Right renal pelvis (tissue), 4 donors: ENCODE data around the gene C2CD3. TPM values are rescaled to one million over a fixed set of nuclear protein-coding genes. Genes with fewer than 3 reads are reported as not detected.
A peak's percentile ranks its signal among the peaks of the same experiment; 100 is the strongest.
"Not testable (repeated sequence)": the region's sequence is repeated elsewhere in the genome, so short reads cannot be mapped to it uniquely, and the experiment has no call there.

Experiments
- DNase-seq, 4 donors: peaks; one replicate each; pipeline ENCODE4 v3.0.0-alpha.2; 2013; ENCODE audit warnings: low read depth in 4 of 4, low spot score in 3 of 4, missing footprints in 1 of 4
- polyA plus RNA-seq, 4 donors: library from polyadenylated mRNA; unstranded; fragments of 120-200 nt; gene quantifications; one replicate each; pipeline ENCODE4 v1.2.1, GENCODE V29; 2013; ENCODE audit not compliant: insufficient read length in 4 of 4

The C2CD3 gene
- polyA plus RNA-seq, 4 donors = 19.2 to 24.7 (median 23.4) TPM

DNA sequence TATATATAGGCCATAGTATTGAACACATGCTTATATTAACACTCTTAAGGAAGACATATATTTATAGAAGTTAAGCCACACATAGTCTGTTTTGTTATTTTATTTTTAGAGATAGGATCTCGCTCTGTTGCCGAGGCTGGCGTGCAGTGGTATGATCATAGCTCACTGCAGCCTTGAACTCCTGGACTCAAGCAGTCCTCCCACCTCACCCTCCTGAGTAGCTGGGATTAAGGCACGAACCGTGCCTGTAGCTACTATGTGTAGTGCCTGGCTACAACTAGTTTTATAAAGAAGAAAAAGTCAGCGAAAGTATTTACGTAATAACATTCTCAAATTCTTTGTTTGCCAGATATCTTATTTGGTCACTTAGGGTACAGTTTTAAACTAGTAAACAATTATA lies 182.6 kb downstream of the C2CD3 start:
- DNase-seq = no peak

GRCh38 chr11:73985661-73986060 lies 185.1 kb downstream of the C2CD3 start:
- DNase-seq = not testable (repeated sequence)

- no peak for DNase-seq
Measured at GRCh38 chr11:73983741-73984538, 186.9 kb downstream of the C2CD3 start.

GRCh38 chr11:73982990-73983740 lies 187.6 kb downstream of the C2CD3 start:
- peak; percentile 73 to 82 (median 78) for DNase-seq

DNA sequence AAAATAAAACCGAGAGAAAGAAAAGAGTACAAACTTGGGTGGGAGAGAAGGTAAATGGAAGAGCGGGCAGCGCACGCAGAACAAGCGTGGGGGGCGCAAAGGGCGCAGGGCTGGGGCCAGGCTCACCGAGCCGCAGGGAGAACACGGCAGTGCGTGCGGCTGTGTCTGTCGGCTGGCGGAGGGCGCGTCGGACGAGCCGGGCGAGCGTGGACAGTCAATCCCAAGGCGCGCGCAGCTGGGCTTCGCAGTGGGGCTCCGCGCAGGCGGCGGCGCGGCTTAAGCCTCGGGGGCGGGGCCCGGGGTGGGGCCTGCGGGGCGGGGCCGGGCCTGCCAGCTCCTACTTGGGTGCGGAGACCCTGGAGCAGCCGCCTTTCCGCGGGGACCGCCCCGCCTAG lies 188.2 kb downstream of the C2CD3 start, which contains the start of gene UCP2:
TSS of gene UCP2 (minus strand) at position 249 of the 395 bp plus-strand sequence. CDS start 4,465 bp downstream, outside the sequence.
- peak in 3 of 4 donors; percentile 46 to 61 (median 46) for DNase-seq

GRCh38 chr11:73981051-73981805 lies 189.6 kb downstream of the C2CD3 start:
- DNase-seq = no peak

DNA sequence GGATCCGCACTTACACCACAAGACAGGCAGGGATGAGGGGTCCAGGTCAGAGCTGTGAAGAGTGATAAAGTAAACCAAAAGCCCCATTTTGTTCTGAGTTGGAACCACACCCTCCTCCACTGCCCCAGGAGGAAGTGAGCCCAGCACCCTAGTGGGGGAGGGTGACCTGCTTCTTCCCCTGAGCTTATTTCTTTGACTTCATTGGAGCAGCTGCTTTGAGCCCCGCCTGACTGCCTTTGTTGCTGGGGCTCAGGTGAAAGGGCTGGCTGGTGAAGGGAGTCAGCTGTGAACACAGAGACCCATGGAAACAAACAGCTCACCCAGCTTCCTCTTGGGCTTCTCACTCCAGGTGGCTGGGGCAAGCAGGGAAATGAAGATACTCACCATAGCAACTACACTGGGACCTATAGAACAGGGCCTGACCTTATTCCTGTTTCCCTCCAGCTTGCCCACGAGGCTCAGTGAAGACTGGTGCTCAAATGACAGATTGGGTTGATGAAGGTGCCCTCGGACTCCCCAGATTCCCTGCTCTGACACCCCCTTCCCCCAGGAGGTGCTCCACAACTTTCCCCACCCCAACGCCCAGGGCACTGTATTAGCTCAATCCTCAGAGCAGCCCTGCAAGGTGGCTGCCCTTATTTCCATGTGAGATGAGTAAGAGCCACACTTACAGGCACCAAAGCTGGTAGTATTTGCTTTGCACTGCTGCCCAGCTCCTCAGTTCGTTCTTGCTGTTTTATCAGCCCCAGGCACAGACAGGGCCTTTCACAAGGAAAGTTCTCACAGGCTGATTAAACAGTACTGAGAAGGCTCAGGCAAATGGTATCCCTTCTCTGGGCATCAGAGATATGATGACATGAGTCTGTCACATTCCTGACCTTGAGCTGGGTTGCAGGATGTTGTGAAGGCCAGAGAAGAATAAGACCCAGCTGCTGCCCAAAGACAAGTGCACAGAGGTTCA lies 190.5 kb downstream of the C2CD3 start:
- peak in 2 of 4 donors; percentile 43 to 52 for DNase-seq

DNA sequence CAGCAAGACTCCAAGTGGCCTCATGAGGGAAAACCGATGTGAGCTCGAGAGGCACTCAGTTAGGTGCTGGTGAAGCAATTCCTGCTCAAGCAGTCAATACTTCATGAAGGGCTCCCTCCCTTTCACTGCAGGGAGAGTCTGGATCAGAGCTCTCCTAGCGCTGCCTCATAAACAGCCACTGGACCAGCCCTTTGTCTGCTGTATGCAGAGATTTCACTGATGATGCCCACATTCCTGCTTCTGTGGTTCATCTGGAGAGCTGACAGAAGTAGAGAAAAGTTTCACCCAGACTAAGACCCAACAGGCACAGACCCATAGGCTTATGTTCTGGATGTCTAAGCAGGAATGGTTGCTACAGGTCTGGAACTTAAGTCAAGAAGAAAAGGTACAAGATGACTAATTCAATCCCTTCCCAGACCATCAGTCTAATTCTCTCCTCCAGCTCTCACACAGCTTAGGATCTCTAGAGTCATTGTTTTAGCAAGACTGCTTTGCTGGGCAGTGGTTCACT lies 192.2 kb downstream of the C2CD3 start:
- DNase-seq = no peak

DNA sequence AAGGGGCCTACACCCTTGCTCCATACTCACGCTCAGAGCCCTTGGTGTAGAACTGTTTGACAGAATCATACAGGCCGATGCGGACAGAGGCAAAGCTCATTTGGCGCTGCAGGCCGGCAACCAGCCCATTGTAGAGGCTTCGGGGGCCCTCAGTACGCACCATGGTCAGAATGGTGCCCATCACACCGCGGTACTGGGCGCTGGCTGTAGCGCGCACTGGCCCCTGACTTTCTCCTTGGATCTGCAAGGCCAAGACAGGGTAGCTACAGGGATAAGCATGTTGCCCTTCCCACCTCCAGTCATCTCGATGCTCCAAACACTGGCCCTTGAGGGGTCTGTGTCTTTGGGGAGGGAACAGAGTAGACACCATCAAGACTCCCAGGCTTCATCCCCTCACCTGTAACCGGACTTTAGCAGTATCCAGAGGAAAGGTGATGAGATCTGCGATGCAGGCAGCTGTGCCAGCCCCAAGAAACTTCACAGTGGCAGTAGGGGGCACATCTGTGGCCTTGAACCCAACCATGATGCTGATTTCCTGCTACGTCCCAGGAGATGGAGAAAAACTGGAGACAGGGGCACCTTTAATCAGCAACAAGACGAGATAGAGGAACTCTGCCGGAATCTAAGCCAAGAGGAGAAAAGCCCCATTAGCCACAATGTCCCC lies 192.8 kb downstream of the C2CD3 start:
- no peak for DNase-seq

- DNase-seq = no peak
Measured at GRCh38 chr11:73976451-73977151, 194.2 kb downstream of the C2CD3 start.

DNA sequence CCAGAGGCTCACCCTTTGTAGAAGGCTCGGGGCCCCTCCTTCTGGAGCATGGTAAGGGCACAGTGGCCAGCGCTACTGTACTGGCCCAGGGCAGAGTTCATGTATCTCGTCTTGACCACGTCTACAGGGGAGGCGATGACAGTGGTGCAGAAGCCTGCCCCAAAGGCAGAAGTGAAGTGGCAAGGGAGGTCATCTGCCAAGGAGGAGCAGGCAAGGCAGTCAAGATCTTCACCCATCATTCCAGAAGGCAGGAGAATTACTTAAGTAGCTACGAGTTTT lies 195.4 kb downstream of the C2CD3 start:
- DNase-seq = no peak

DNA sequence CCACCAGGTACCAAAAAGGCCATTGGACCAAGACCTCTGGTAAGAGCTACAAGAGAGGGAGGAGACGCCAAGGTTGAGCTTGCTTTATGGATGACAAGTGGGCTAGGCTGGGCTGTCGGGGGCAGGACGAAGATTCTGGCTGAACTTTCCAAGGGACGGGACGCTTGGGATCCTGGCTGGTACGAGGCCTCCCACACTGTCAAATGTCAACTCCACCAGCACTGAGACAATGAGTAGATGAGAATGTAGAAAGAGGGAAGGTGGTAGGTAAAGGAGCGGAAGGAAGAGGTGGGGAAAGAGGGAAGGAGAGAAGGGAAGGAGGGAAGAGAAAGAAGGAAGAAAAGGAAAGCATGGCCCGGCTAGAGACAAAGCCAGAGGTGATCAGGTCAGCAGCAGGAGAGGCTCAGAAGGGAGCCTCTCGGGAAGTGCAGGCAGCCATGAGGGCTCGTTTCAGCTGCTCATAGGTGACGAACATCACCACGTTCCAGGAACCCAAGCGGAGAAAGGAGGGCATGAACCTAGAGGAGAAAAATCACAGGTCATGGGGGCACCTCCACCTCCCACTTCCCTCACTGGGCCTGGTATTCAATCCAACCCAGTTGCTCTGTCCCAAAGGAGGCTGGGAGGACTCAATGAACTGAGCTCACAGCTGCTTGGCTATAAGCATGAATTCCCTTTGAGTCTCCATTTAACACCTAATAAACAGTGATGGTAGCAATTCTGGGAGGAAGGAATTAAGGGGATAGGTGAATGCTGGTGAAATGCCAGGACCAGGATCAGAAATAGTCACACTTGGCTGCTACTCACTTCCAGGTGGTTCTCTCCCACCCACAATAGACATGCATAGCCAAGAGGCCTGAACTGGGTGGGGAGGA lies 196.0 kb downstream of the C2CD3 start:
- no peak for DNase-seq

DNA sequence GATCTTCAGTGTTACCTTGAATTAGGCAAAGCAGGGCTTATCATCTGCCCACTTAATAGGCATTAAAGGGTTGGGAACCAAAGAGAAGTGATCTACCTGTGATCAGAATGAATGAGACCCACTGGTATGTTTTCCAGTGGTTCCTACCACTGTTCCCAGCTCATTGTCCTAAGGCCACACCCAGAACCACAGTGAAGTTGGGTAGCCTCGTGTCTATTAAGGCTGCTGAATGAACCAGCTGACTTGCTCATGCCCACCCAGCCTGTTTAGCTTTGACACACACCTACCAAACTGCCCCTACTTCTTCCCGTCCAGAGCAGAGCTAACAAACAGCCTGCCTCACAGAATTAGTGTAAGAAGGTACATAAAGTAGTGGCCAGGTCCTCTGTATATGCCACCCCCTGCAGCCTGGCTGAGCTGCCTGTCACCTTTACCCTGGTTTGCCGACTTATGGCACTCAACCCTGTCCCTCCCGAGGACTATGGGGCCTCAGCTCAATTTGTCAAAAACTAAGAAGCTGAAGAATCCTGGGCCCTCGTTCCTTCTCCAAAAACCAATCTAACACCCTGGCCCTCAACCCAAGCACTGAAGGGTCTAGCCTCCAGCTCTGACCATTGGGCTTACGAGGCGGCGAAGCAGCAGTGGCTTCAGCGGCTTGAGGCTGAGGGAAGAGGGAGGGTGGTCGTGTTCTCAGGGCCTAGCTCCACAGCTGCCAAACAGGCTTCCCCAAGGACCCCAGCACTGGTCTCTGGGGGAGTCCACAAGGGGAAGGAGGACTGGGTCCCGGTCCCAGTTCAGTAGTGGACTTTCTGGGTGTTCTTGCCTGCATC lies 198.0 kb downstream of the C2CD3 start:
- no peak for DNase-seq

GRCh38 chr11:73972187-73972586 lies 198.6 kb downstream of the C2CD3 start:
- DNase-seq = no peak

GRCh38 chr11:73971175-73971719 lies 199.6 kb downstream of the C2CD3 start:
- no peak for DNase-seq

- no peak for DNase-seq
Measured at GRCh38 chr11:73969991-73970800, 200.6 kb downstream of the C2CD3 start.
